H1 (cell line): ENCODE measurements around the gene EHBP1. TPM values are rescaled to one million over a fixed set of nuclear protein-coding genes. Genes with fewer than 3 reads are reported as not detected.

ENCODE experiments used
- CTCF ChIA-PET: fragments of 300-600 bp; sonication (Branson Sonifier 250); formaldehyde crosslinking; loops from one replicate; lab custom pipeline; 2021; ENCODE audit not compliant: partially characterized antibody; lab: Charles Lee
- POLR2A ChIA-PET: fragments of 300-600 bp; sonication (Branson Sonifier 250); formaldehyde crosslinking; loops from one replicate; lab custom pipeline; 2021; ENCODE audit warnings: inconsistent platforms; ENCODE audit not compliant: partially characterized antibody; lab: Charles Lee
- DNase-seq, 2 experiments: peaks; one replicate each; pipeline versions ENCODE4 v3.0.0 to v3.0.0-alpha.2; 2010 to 2022; ENCODE audit warnings: low spot score in 2 of 2, low read depth in 1 of 2, mixed read lengths in 1 of 2
- FAIRE-seq: peaks from 2 replicates; lab custom pipeline; 2011; peaks lifted over from hg19 to GRCh38; lab: Jason Lieb, UNC
- H2AFZ ChIP-seq: 2 replicates; pipeline ENCODE4 v1.8.1; 2012; ENCODE audit warnings: low read length, inconsistent platforms
- H2AK5ac ChIP-seq: 2 replicates; pipeline ENCODE4 v1.6.1; 2013; ENCODE audit warnings: low read depth, low read length
- H2BK120ac ChIP-seq: replicated peaks from 2 replicates; pipeline ENCODE3; 2013; ENCODE audit warnings: low read depth, low read length, inconsistent platforms
- H2BK12ac ChIP-seq: 2 replicates; pipeline ENCODE4 v1.6.1; 2013; ENCODE audit warnings: low read depth, low read length
- H2BK15ac ChIP-seq: 2 replicates; pipeline ENCODE4 v1.6.1; 2013; ENCODE audit warnings: low read length
- H2BK20ac ChIP-seq: 2 replicates; pipeline ENCODE4 v1.6.1; 2013; ENCODE audit warnings: low read length
- H2BK5ac ChIP-seq: 2 replicates; pipeline ENCODE4 v1.6.1; 2013; ENCODE audit warnings: low read depth, low read length
- H3K14ac ChIP-seq: 2 replicates; pipeline ENCODE4 v1.6.1; 2013; ENCODE audit warnings: inconsistent platforms; ENCODE audit not compliant: insufficient read length
- H3K18ac ChIP-seq: 2 replicates; pipeline ENCODE4 v1.6.1; 2013; ENCODE audit warnings: low read length; ENCODE audit errors: extremely low read depth
- H3K23ac ChIP-seq: 2 replicates; pipeline ENCODE4 v1.6.1; 2013; ENCODE audit warnings: inconsistent platforms; ENCODE audit not compliant: insufficient read length
- H3K23me2 ChIP-seq: 2 replicates; pipeline ENCODE4 v1.6.1; 2013; ENCODE audit warnings: low read depth, low read length
- H3K27ac ChIP-seq: 2 replicates; pipeline ENCODE4 v1.6.1; 2011; ENCODE audit warnings: low read depth, low read length, inconsistent platforms
- H3K27me3 ChIP-seq, 4 experiments: replicated peaks in 1 of 4; 1 replicate in 1 of 4; 2 replicates in 3 of 4; pipeline versions ENCODE4 v1.6.1 to v1.8.1; 2011 to 2013; ENCODE audit warnings: low read length in 3 of 4, mild to moderate bottlenecking in 3 of 4, inconsistent platforms in 2 of 4, mixed read lengths in 2 of 4, moderate library complexity in 1 of 4; ENCODE audit not compliant: control insufficient read depth in 3 of 4, insufficient read depth in 3 of 4; ENCODE audit errors: extremely low read depth in 1 of 4
- H3K36me3 ChIP-seq, 4 experiments: 2 replicates each; pipeline versions ENCODE4 v1.6.1 to v1.8.1; 2011 to 2013; ENCODE audit warnings: mild to moderate bottlenecking in 4 of 4, low read length in 3 of 4, moderate library complexity in 2 of 4, control low read depth in 1 of 4, inconsistent platforms in 1 of 4; ENCODE audit not compliant: insufficient read depth in 4 of 4, control insufficient read depth in 2 of 4
- H3K4ac ChIP-seq: replicated peaks from 2 replicates; pipeline ENCODE3; 2013; ENCODE audit warnings: low read length, low read depth, mixed read lengths, inconsistent platforms; ENCODE audit not compliant: insufficient read length
- H3K4me1 ChIP-seq, 4 experiments: replicated peaks in 1 of 4; 1 replicate in 1 of 4; 2 replicates in 3 of 4; pipeline versions ENCODE4 v1.6.1 to v1.8.1; 2011 to 2013; ENCODE audit warnings: low read length in 3 of 4, inconsistent platforms in 2 of 4, mixed read lengths in 1 of 4; ENCODE audit not compliant: insufficient read depth in 4 of 4, control insufficient read depth in 3 of 4
- H3K4me2 ChIP-seq, 2 experiments: 2 replicates each; pipeline versions ENCODE4 v1.6.1 to v1.8.1; 2011 to 2013; ENCODE audit warnings: low read depth in 2 of 2, low read length in 2 of 2, control low read depth in 1 of 2, inconsistent platforms in 1 of 2, mild to moderate bottlenecking in 1 of 2; ENCODE audit not compliant: insufficient read depth in 1 of 2
- H3K4me3 ChIP-seq, 4 experiments: fragments of 200-600, 300-600 bp in 1 of 4; sonication (generic), shearing (Covaris generic), sonication (Bioruptor Twin) in 1 of 4; 2 replicates each; pipeline versions ENCODE4 v1.5.1 to v1.8.1; 2011 to 2016; ENCODE audit warnings: low read length in 4 of 4, low read depth in 3 of 4, control low read depth in 2 of 4, inconsistent platforms in 2 of 4, mild to moderate bottlenecking in 2 of 4, mixed read lengths in 1 of 4, moderate library complexity in 1 of 4; ENCODE audit not compliant: insufficient read depth in 2 of 4; ENCODE audit errors: extremely low read depth in 1 of 4
- H3K56ac ChIP-seq: replicated peaks from 2 replicates; pipeline ENCODE3; 2013; ENCODE audit warnings: low read depth, mild to moderate bottlenecking, mixed read lengths, low read length, inconsistent platforms; ENCODE audit not compliant: insufficient read length
- H3K79me1 ChIP-seq: 2 replicates; pipeline ENCODE4 v1.6.1; 2013; ENCODE audit warnings: low read depth, low read length, control low read depth
- H3K79me2 ChIP-seq, 2 experiments: 2 replicates each; pipeline versions ENCODE4 v1.6.1 to v1.8.1; 2012 to 2013; ENCODE audit warnings: low read length in 2 of 2, mild to moderate bottlenecking in 2 of 2, inconsistent platforms in 1 of 2; ENCODE audit not compliant: insufficient read depth in 2 of 2, control insufficient read depth in 1 of 2
- H3K9ac ChIP-seq, 4 experiments: replicated peaks in 1 of 4; 1 replicate in 1 of 4; 2 replicates in 3 of 4; pipeline versions ENCODE4 v1.6.1 to v1.8.1; 2011 to 2013; ENCODE audit warnings: low read depth in 3 of 4, low read length in 3 of 4, control low read depth in 2 of 4, mild to moderate bottlenecking in 2 of 4, moderate library complexity in 2 of 4, inconsistent platforms in 1 of 4; ENCODE audit errors: extremely low read depth in 1 of 4
- H3K9me3 ChIP-seq, 2 experiments: 2 replicates each; pipeline versions ENCODE4 v1.6.1 to v1.8.1; 2012 to 2013; ENCODE audit warnings: mild to moderate bottlenecking in 2 of 2, moderate library complexity in 2 of 2, control low read depth in 1 of 2, inconsistent platforms in 1 of 2, low read depth in 1 of 2, low read length in 1 of 2, mixed read lengths in 1 of 2; ENCODE audit not compliant: insufficient read depth in 2 of 2
- H4K20me1 ChIP-seq, 2 experiments: replicated peaks in 1 of 2; 2 replicates each; pipeline versions ENCODE3 to v1.8.1; 2011 to 2013; ENCODE audit warnings: inconsistent platforms in 2 of 2, low read length in 2 of 2, mild to moderate bottlenecking in 1 of 2; ENCODE audit not compliant: insufficient read depth in 2 of 2, control insufficient read depth in 1 of 2
- H4K5ac ChIP-seq: 2 replicates; pipeline ENCODE4 v1.6.1; 2013; ENCODE audit warnings: low read length, low read depth, mixed read lengths, inconsistent platforms; ENCODE audit not compliant: insufficient read length
- H4K8ac ChIP-seq: 2 replicates; pipeline ENCODE4 v1.8.0; 2013; ENCODE audit warnings: mild to moderate bottlenecking, moderate library complexity, low read length, inconsistent platforms; ENCODE audit not compliant: insufficient read depth; ENCODE audit errors: extremely low read depth
- H4K91ac ChIP-seq: replicated peaks from 2 replicates; pipeline ENCODE3; 2013; ENCODE audit warnings: low read length, mixed read lengths, inconsistent platforms; ENCODE audit not compliant: insufficient read length
- ASH2L ChIP-seq: fragments of 200-600, 300-600 bp; sonication (generic); IDR thresholded peaks from one replicate; pipeline ENCODE4 v1.7.1; 2017; ENCODE audit warnings: low read length
- CEBPB ChIP-seq: IDR thresholded peaks from 2 replicates; pipeline ENCODE4 v1.6.1; 2012; ENCODE audit warnings: low read depth, low read length
- CHD2 ChIP-seq: IDR thresholded peaks from 2 replicates; pipeline ENCODE4 v1.6.1; 2012; ENCODE audit warnings: low read length, improper control_type of control experiment
- E2F6 ChIP-seq: IDR thresholded peaks from 2 replicates; pipeline ENCODE4 v1.6.1; 2012; ENCODE audit warnings: inconsistent platforms
- EP300 ChIP-seq, 2 experiments: IDR thresholded peaks; 1 replicate in 1 of 2; 2 replicates in 1 of 2; pipeline ENCODE4 v1.6.1; 2011 to 2012; ENCODE audit warnings: low read depth in 2 of 2, low read length in 2 of 2, mild to moderate bottlenecking in 2 of 2, borderline replicate concordance in 1 of 2, inconsistent platforms in 1 of 2, moderate library complexity in 1 of 2
- GTF2F1 ChIP-seq: IDR thresholded peaks from 2 replicates; pipeline ENCODE4 v1.6.1; 2012; ENCODE audit warnings: low read depth, low read length, improper control_type of control experiment, borderline replicate concordance
- NANOG ChIP-seq: IDR thresholded peaks from 2 replicates; pipeline ENCODE4 v1.6.1; 2011; ENCODE audit warnings: low read length, low read depth, mild to moderate bottlenecking, inconsistent platforms; ENCODE audit not compliant: insufficient read depth, poor library complexity, severe bottlenecking
- RNF2 ChIP-seq: fragments of 200-900, 300-1000 bp; sonication (generic); IDR thresholded peaks from 2 replicates; pipeline ENCODE4 v1.7.1; 2016; ENCODE audit warnings: borderline replicate concordance, low read depth, mild to moderate bottlenecking, antibody characterized with exemption, low read length; ENCODE audit not compliant: poor library complexity, severe bottlenecking; ENCODE audit errors: missing control alignments
- TEAD4 ChIP-seq: IDR thresholded peaks from 2 replicates; pipeline ENCODE4 v1.6.1; 2012; ENCODE audit warnings: low read depth, low read length, inconsistent platforms, mixed read lengths
- USF2 ChIP-seq: IDR thresholded peaks from 2 replicates; pipeline ENCODE4 v1.6.1; 2011; ENCODE audit warnings: low read length, improper control_type of control experiment
- WGBS, 2 experiments: shearing (Covaris generic) in 1 of 2; methylation state at CpG; one replicate each; pipeline versions ENCODE4 v1.1.6 to v1.1.7; 2013 to 2015; ENCODE audit warnings: low lambda C conversion rate in 2 of 2, mixed read lengths in 2 of 2, inconsistent platforms in 1 of 2, low coverage in 1 of 2, missing lambda C conversion rate in 1 of 2; ENCODE audit not compliant: insufficient replicate concordance in 2 of 2, insufficient coverage in 1 of 2, insufficient read length in 1 of 2; ENCODE audit errors: extremely low coverage in 1 of 2, missing lambda C conversion rate in 1 of 2; 5-methylcytosine and 5-hydroxymethylcytosine counted together
- polyA plus RNA-seq, 7 experiments: library from polyadenylated mRNA; depleted of rRNA in 3 of 7; stranded (reverse) in 5 of 7; unstranded in 2 of 7; fragments of >200 nt in 5 of 7; fragments of 200-250 nt in 2 of 7; gene quantifications; 1 replicate in 5 of 7; 2 replicates in 1 of 7; 4 replicates in 1 of 7; pipeline versions ENCODE4 v1.2.1 to v1.2.3, GENCODE V29; 2011 to 2013; ENCODE audit warnings: missing spikeins in 2 of 7, mixed read lengths in 2 of 7
- total RNA-seq: library from RNA; stranded (reverse); fragmentation: NEBNext Ultra II Directional; extraction: Animal tissue kit (Norgen Biotek cat#: 25700); gene quantifications from 2 replicates; pipeline ENCODE4 v1.2.1, GENCODE V29; 2021

EHBP1 gene
- total and polyA plus RNA-seq, 2 of the 8 experiments (the other 6 are each of a cell fraction or from before 2014, with no cell fraction given) = 12.0 to 64.1 TPM

DNA sequence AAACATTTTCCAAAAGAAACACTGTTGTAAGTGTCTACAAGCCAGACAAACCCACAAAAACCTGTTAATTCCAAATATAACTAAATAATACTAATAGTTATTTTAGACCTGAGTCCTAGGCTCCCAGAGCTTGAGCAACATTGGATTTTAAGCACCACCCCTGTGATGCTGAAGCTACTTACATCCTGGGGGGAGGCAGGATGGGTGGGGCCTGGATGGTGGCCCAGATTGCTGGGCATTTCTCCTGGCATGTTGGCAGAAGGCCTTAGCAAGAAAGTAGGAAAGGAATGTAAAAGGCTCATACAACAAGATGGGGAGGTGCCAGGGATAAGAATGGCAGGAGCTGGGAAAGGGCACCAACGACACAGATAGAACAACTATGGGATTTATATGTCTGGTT, 294.4 kb downstream of the EHBP1 start:
- H2BK20ac ChIP-seq = no peak overlapping the region
- no peak overlapping the region for H2BK120ac ChIP-seq
- H3K27ac ChIP-seq = no peak overlapping the region
- ChIA-PET POLR2A (no interaction called here), CTCF (no interaction called here)
- no peak overlapping the region for H3K4ac ChIP-seq
- H3K23me2 ChIP-seq = no peaks in the 10 kb centered on the region
- no peaks in the 10 kb centered on the region for H4K20me1 ChIP-seq
- H3K79me1 ChIP-seq = no peaks in the 10 kb centered on the region
- no peaks in the 10 kb centered on the region for H3K27me3 ChIP-seq
- 100% methylated on average over 1 of the region's 1 CpG; no CpG with 5 or more reads in 1 of the 2 experiments for WGBS, 2 experiments
- no peak overlapping the region for H2BK15ac ChIP-seq
- no peak overlapping the region for H3K4me3 ChIP-seq
- H3K14ac ChIP-seq = no peak overlapping the region
- no peak overlapping the region for H3K18ac ChIP-seq
- H4K91ac ChIP-seq = no peak overlapping the region
- H2AFZ ChIP-seq = no peak overlapping the region
- H3K23ac ChIP-seq = no peak overlapping the region
- H4K5ac ChIP-seq = no peak overlapping the region
- H3K9ac ChIP-seq = no peak overlapping the region
- H3K4me1 ChIP-seq = no peaks in the 10 kb centered on the region
- no peak overlapping the region for H2BK12ac ChIP-seq
- TF ChIP-seq ASH2L = no peak
- TF ChIP-seq CEBPB = no peak
- no peak for TF ChIP-seq EP300 (IDR thresholded peaks at IDR 0.05; ENCODE audit: borderline replicate concordance in 1 of 2, low read depth in 2 of 2, low read length in 2 of 2)
- no peak for TF ChIP-seq RNF2
- no peak for TF ChIP-seq E2F6
- TF ChIP-seq USF2 = no peak
- no peak for TF ChIP-seq TEAD4
- no peak for TF ChIP-seq GTF2F1
- no peak for TF ChIP-seq NANOG
- TF ChIP-seq CHD2 = no peak
- TF ChIP-seq, all 59 proteins: peak for 0
- Histone ChIP-seq H3K79me2 (no peaks in the 10 kb centered on the region), H3K4me2 (no peak overlapping the region), H2AK5ac (no peak overlapping the region), H2BK5ac (no peak overlapping the region), H3K56ac (no peak overlapping the region), H3K36me3 (peaks cover 0 to 7% (median 3%) of the 10 kb centered on the region in 4 experiments; a peak in 4 of 8 replicates), H4K8ac (no peak overlapping the region), H3K9me3 (no peaks in the 10 kb centered on the region)
- FAIRE-seq (no peak), DNase-seq (no peak)
